ENCODE data around the gene CKLF.
"Not testable (repeated sequence)": the region's sequence is repeated elsewhere in the genome, so short reads cannot be mapped to it uniquely, and the experiment has no call there.

CKLF gene

GRCh38 chr16:66572356-66572755, 20.0 kb downstream of the CKLF start:
- DNase-seq, result no peak

- DNase-seq, result no peak
These were observed 21.7 kb downstream of the CKLF start for GRCh38 chr16:66574081-66574480.

GRCh38 chr16:66574531-66574930, 22.2 kb downstream of the CKLF start:
- no peak for DNase-seq

GRCh38 chr16:66575060-66575459, 22.7 kb downstream of the CKLF start:
- no peak for DNase-seq

GRCh38 chr16:66576296-66576695, 23.9 kb downstream of the CKLF start:
- no peak for DNase-seq

GRCh38 chr16:66578651-66579531, 26.5 kb downstream of the CKLF start, which contains the start of gene CMTM2:
Gene CMTM2 (plus strand): TSS chr16:66579463. CDS start chr16:66579608, 145 bp downstream.
- DNase-seq, result no peak

- DNase-seq, result no peak
These were observed 28.3 kb downstream of the CKLF start for GRCh38 chr16:66580605-66581209.

GRCh38 chr16:66581246-66581952, 29.0 kb downstream of the CKLF start:
- DNase-seq, result no peak

- no peak for DNase-seq
These were observed 33.3 kb downstream of the CKLF start for GRCh38 chr16:66585481-66586239.

- DNase-seq, result no peak
These were observed 35.7 kb downstream of the CKLF start for GRCh38 chr16:66587881-66588600.

- DNase-seq, result peak; percentile 80
These were observed 36.8 kb downstream of the CKLF start for GRCh38 chr16:66588981-66589713.

- DNase-seq, result peak; percentile 54
These were observed 37.9 kb downstream of the CKLF start for GRCh38 chr16:66590322-66590721.

GRCh38 chr16:66591018-66591417, 38.6 kb downstream of the CKLF start:
- no peak for DNase-seq

GRCh38 chr16:66592241-66592640, 39.9 kb downstream of the CKLF start:
- no peak for DNase-seq

GRCh38 chr16:66592814-66593213, 40.4 kb downstream of the CKLF start:
- no peak for DNase-seq

GRCh38 chr16:66594739-66595138, 42.4 kb downstream of the CKLF start:
- DNase-seq, result no peak

GRCh38 chr16:66596559-66596958, 44.2 kb downstream of the CKLF start:
- not testable (repeated sequence) for DNase-seq

GRCh38 chr16:66596986-66597848, 44.8 kb downstream of the CKLF start:
- no peak for DNase-seq

GRCh38 chr16:66598111-66598510, 45.7 kb downstream of the CKLF start:
- DNase-seq, result no peak

- DNase-seq, result no peak
These were observed 47.4 kb downstream of the CKLF start for GRCh38 chr16:66599726-66600125.

Measured in CD4-positive, alpha-beta T cell treated with Interleukin-21 for 1 hour (primary cell).